HEK293 (cell line): Measurements from ENCODE around the gene ZSWIM6.

Source experiments
- CTCF ChIA-PET: fragments of 350-600 bp; formaldehyde crosslinking; extraction: SDS; loops from one replicate; lab custom pipeline; 2021; ENCODE audit warnings: antibody characterized with exemption; lab: Yijun Ruan, JAX
- POLR2A ChIA-PET: fragments of 300-600 bp; formaldehyde crosslinking; extraction: SDS; loops from one replicate; lab custom pipeline; 2020; ENCODE audit warnings: antibody characterized with exemption, inconsistent platforms; lab: Yijun Ruan, JAX
- H3K27ac ChIP-seq: fragments of 200-500 bp; sonication (Bioruptor generic); 2 replicates; pipeline ENCODE4 v1.5.1; 2014; ENCODE audit warnings: low read depth, low read length, control low read depth, inconsistent platforms; ENCODE audit errors: extremely low read depth
- H3K36me3 ChIP-seq, 2 experiments: fragments of 200-500 bp in 1 of 2; sonication (Bioruptor generic) in 1 of 2; 1 replicate in 1 of 2; 2 replicates in 1 of 2; pipeline ENCODE4 v1.5.1; 2014 to 2017; ENCODE audit warnings: inconsistent platforms in 2 of 2, low read length in 2 of 2; ENCODE audit not compliant: control insufficient read depth in 2 of 2, insufficient read depth in 1 of 2
- H3K4me1 ChIP-seq: fragments of 200-500 bp; sonication (Bioruptor generic); 2 replicates; pipeline ENCODE4 v1.5.1; 2014; ENCODE audit warnings: mild to moderate bottlenecking, low read length, inconsistent platforms; ENCODE audit not compliant: control insufficient read depth, insufficient read depth
- H3K4me3 ChIP-seq: 2 replicates; pipeline ENCODE4 v1.5.1; 2011; ENCODE audit warnings: low read depth, mild to moderate bottlenecking, control low read depth, low read length, moderate library complexity
- H3K9me3 ChIP-seq: fragments of 200-500 bp; sonication (Bioruptor generic); 2 replicates; pipeline ENCODE4 v1.5.1; 2014; ENCODE audit warnings: low read depth, low read length, inconsistent platforms; ENCODE audit not compliant: control insufficient read depth, insufficient read depth
- ELK4 ChIP-seq: IDR thresholded peaks from 2 replicates; pipeline ENCODE4 v1.6.1; 2011; ENCODE audit warnings: mild to moderate bottlenecking, low read depth, low read length, borderline replicate concordance
- PATZ1 ChIP-seq: fragments of 450-650 bp; formaldehyde crosslinking; IDR thresholded peaks from 2 replicates; pipeline ENCODE4 v1.5.1; 2016; ENCODE audit warnings: missing biosample characterization, missing genetic modification characterization
- PRDM2 ChIP-seq: fragments of 450-650 bp; formaldehyde crosslinking; IDR thresholded peaks from 2 replicates; pipeline ENCODE4 v1.5.1; 2016; ENCODE audit warnings: missing biosample characterization, missing genetic modification characterization, borderline replicate concordance
- PRDM4 ChIP-seq: fragments of 450-650 bp; formaldehyde crosslinking; IDR thresholded peaks from 2 replicates; pipeline ENCODE4 v1.5.1; 2017; ENCODE audit warnings: missing biosample characterization, missing genetic modification characterization
- PRDM6 ChIP-seq: fragments of 450-650 bp; formaldehyde crosslinking; IDR thresholded peaks from 2 replicates; pipeline ENCODE4 v1.5.1; 2017; ENCODE audit warnings: missing biosample characterization, missing genetic modification characterization
- ZBTB1 ChIP-seq: fragments of 450-650 bp; formaldehyde crosslinking; IDR thresholded peaks from 2 replicates; pipeline ENCODE4 v1.5.1; 2016; ENCODE audit warnings: missing biosample characterization, missing genetic modification characterization
- ZBTB49 ChIP-seq: fragments of 450-650 bp; formaldehyde crosslinking; IDR thresholded peaks from 2 replicates; pipeline ENCODE4 v1.5.1; 2016; ENCODE audit warnings: missing biosample characterization, missing genetic modification characterization, low read depth
- ZNF133 ChIP-seq: fragments of 450-650 bp; formaldehyde crosslinking; IDR thresholded peaks from 2 replicates; pipeline ENCODE4 v1.5.1; 2016; ENCODE audit warnings: missing biosample characterization, missing genetic modification characterization
- ZNF174 ChIP-seq: fragments of 450-650 bp; formaldehyde crosslinking; IDR thresholded peaks from 2 replicates; pipeline ENCODE4 v1.5.0; 2017; ENCODE audit warnings: missing biosample characterization, mild to moderate bottlenecking, missing genetic modification characterization
- ZNF184 ChIP-seq: fragments of 450-650 bp; IDR thresholded peaks from 2 replicates; pipeline ENCODE4 v1.5.1; 2018; ENCODE audit warnings: missing biosample characterization, mild to moderate bottlenecking, missing genetic modification characterization
- ZNF19 ChIP-seq: fragments of 450-650 bp; formaldehyde crosslinking; IDR thresholded peaks from 2 replicates; pipeline ENCODE4; 2016; ENCODE audit warnings: missing biosample characterization, missing genetic modification characterization, low read depth
- ZNF221 ChIP-seq: fragments of 450-650 bp; formaldehyde crosslinking; IDR thresholded peaks from 2 replicates; pipeline ENCODE4 v1.5.1; 2017; ENCODE audit warnings: missing biosample characterization, missing genetic modification characterization, borderline replicate concordance
- ZNF362 ChIP-seq: fragments of 450-650 bp; formaldehyde crosslinking; IDR thresholded peaks from 2 replicates; pipeline ENCODE4 v1.5.1; 2016; ENCODE audit warnings: missing biosample characterization, missing genetic modification characterization
- ZNF366 ChIP-seq: fragments of 450-650 bp; formaldehyde crosslinking; conservative IDR thresholded peaks from 2 replicates; pipeline ENCODE4 v1.5.1; 2016; ENCODE audit warnings: missing biosample characterization, missing genetic modification characterization
- ZNF610 ChIP-seq: fragments of 450-650 bp; formaldehyde crosslinking; IDR thresholded peaks from 2 replicates; pipeline ENCODE4 v1.5.1; 2016; ENCODE audit warnings: missing biosample characterization, missing genetic modification characterization, borderline replicate concordance
- ZNF645 ChIP-seq: fragments of 450-650 bp; formaldehyde crosslinking; IDR thresholded peaks from 2 replicates; pipeline ENCODE4; 2016; ENCODE audit warnings: missing biosample characterization, missing genetic modification characterization

ZSWIM6 gene

GRCh38 chr5:61408476-61409168 lies 76.6 kb downstream of the ZSWIM6 start (continued):
- peak; percentile 34; the same call in 1 of the 2 replicates for TF ChIP-seq PRDM4
- TF ChIP-seq ZNF221 (tag by site-specific recombination), result no peak
- TF ChIP-seq ZNF645, result no peak
- peak; percentile 29; the same call in 1 of the 2 replicates for TF ChIP-seq ZBTB1
- no peak for TF ChIP-seq ZNF133 (tag by site-specific recombination)
- peak; percentile 87 for TF ChIP-seq ZNF366
- TF ChIP-seq ZNF610, result peak; percentile 86
- no peak for TF ChIP-seq ZBTB49 (tag by site-specific recombination)
- no peak for TF ChIP-seq ELK4
- peak; percentile 70 for TF ChIP-seq PATZ1 (tag by site-specific recombination)
- peak; percentile 80 for TF ChIP-seq PRDM6 (tag by site-specific recombination)
- no peak; the same call in 1 of the 2 replicates for TF ChIP-seq ZNF362 (tag by site-specific recombination)
- TF ChIP-seq, all 188 proteins: peak for 79

GRCh38 chr5:61409568-61409967 lies 77.5 kb downstream of the ZSWIM6 start:
- peaks cover 14% of the 10 kb centered on the region; the same call in 1 of the 2 replicates for H3K4me1 ChIP-seq
- CTCF ChIA-PET, result interaction anchor here (0.6 kb wide), 1 partner anchor 10 kb away, joined by 4 read pairs; no protein-coding TSS in a partner anchor
- POLR2A ChIA-PET, result interaction anchor here (2.7 kb wide), 1 partner anchor 79 kb away, joined by 29 read pairs; the partner anchor contains the start of gene ZSWIM6
- H3K27ac ChIP-seq, result no peak overlapping the region
- no peak overlapping the region for H3K4me3 ChIP-seq
- H3K36me3 ChIP-seq, result no peaks in the 10 kb centered on the region
- no peaks in the 10 kb centered on the region for H3K9me3 ChIP-seq
- no peak for TF ChIP-seq PRDM2 (tag by site-specific recombination)
- no peak for TF ChIP-seq ZNF174
- no peak for TF ChIP-seq ZNF19
- 0 out of 2 replicates have a peak, but pooled peaks have one; percentile 14 for TF ChIP-seq ZNF184 (tag by site-specific recombination)
